GM12892 (cell line): ENCODE data around the gene TRAF7.
"Not testable (repeated sequence)": the region's sequence is repeated elsewhere in the genome, so short reads cannot be mapped to it uniquely, and the experiment has no call there.

Experiments used
- POLR2A ChIP-seq: IDR thresholded peaks from 2 replicates; pipeline ENCODE4 v1.6.1; 2011; ENCODE audit warnings: low read depth, low read length, control low read depth
- TAF1 ChIP-seq: IDR thresholded peaks from 2 replicates; pipeline ENCODE4 v1.6.1; 2011; ENCODE audit warnings: low read depth, mild to moderate bottlenecking, control low read depth, low read length, borderline replicate concordance

DNA sequence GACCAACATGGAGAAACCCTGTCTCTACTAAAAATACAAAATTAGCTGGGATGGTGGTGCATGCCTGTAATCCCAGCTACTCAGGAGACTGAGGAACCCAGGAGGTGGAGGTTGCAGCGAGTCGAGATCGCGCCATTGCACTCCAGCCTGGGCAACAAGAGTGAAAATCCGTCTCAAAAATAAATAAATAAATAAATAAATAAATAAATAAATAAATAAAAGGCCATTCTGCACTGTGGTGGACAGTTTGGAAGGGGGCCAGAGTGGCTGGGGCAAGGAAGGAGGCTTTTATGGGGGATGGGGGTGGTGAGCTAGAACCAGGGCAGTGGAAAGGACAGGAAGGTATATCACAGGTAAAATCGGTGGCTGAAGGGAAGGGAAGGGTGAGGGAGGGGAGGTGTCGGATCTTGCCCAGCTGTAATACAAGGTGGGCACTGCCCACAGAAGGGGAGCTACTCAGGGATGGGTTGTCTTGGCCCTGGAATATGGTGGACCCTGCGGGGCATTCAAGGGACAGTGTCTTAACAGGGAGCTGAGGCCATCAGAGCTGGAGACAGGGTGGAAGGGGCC is 47.6 kb downstream of the TRAF7 start:
- TF ChIP-seq POLR2A, TAF1: not testable (repeated sequence)
